Endothelial cell of umbilical vein (primary cell): ENCODE data around the gene NFATC1. TPM values are rescaled to one million over a fixed set of nuclear protein-coding genes. Genes with fewer than 3 reads are reported as not detected.

ENCODE experiments used
- BruUV-seq: library from RNA; stranded (reverse); fragments of 400-500 nt; replicated peaks from 2 replicates; lab custom pipeline; 2021; lab: Mats Ljungman, UMichigan
- CTCF ChIA-PET: fragments of 300-600, 350-600 bp; sonication (Branson Sonifier 250); formaldehyde crosslinking; loops from one replicate; lab custom pipeline; 2021; ENCODE audit warnings: antibody characterized with exemption, inconsistent platforms; lab: Charles Lee
- POLR2A ChIA-PET: fragments of 300-600, 350-600 bp; sonication (Branson Sonifier 250); formaldehyde crosslinking; loops from one replicate; lab custom pipeline; 2021; ENCODE audit warnings: antibody characterized with exemption, inconsistent platforms; lab: Charles Lee
- DNase-seq: peaks from one replicate; pipeline ENCODE4 v3.0.0-alpha.2; 2011; ENCODE audit warnings: low read depth, low spot score
- FAIRE-seq: peaks from 2 replicates; lab custom pipeline; 2011; peaks lifted over from hg19 to GRCh38; lab: Jason Lieb, UNC
- H2AFZ ChIP-seq: 2 replicates; pipeline ENCODE4 v1.6.0; 2012; ENCODE audit warnings: low read depth, low read length, control low read depth, inconsistent platforms
- H3K27ac ChIP-seq: 2 replicates; pipeline ENCODE4 v1.5.1; 2011; ENCODE audit warnings: low read depth, mild to moderate bottlenecking, control low read depth, low read length, moderate library complexity; ENCODE audit not compliant: insufficient read depth
- H3K27me3 ChIP-seq, 2 experiments: 2 replicates each; pipeline versions ENCODE4 v1.6.0 to v1.6.1; 2011; ENCODE audit warnings: low read length in 2 of 2, mixed read lengths in 1 of 2; ENCODE audit not compliant: control insufficient read depth in 2 of 2, insufficient read depth in 2 of 2
- H3K36me3 ChIP-seq, 2 experiments: 2 replicates in 1 of 2; 3 replicates in 1 of 2; pipeline ENCODE4 v1.5.1; 2011; ENCODE audit warnings: low read length in 2 of 2, mild to moderate bottlenecking in 1 of 2, moderate library complexity in 1 of 2; ENCODE audit not compliant: control insufficient read depth in 2 of 2, insufficient read depth in 2 of 2; ENCODE audit errors: extremely low read depth in 1 of 2
- H3K4me1 ChIP-seq: 3 replicates; pipeline ENCODE4 v1.5.1; 2011; ENCODE audit warnings: mild to moderate bottlenecking, low read length; ENCODE audit not compliant: control insufficient read depth, insufficient read depth; ENCODE audit errors: extremely low read depth
- H3K4me2 ChIP-seq: 2 replicates; pipeline ENCODE4 v1.6.1; 2011; ENCODE audit warnings: low read length, control low read depth, mixed read lengths; ENCODE audit not compliant: insufficient read depth
- H3K4me3 ChIP-seq, 3 experiments: fragments of 200-600 bp in 1 of 3; sonication (generic), shearing (Covaris generic) in 1 of 3; replicated peaks in 1 of 3; 2 replicates each; pipeline ENCODE4 v1.5.1; 2011 to 2016; ENCODE audit warnings: control low read depth in 3 of 3, low read length in 3 of 3, mild to moderate bottlenecking in 2 of 3, inconsistent platforms in 1 of 3, low read depth in 1 of 3, moderate library complexity in 1 of 3; ENCODE audit not compliant: insufficient read depth in 1 of 3
- H3K79me2 ChIP-seq: 2 replicates; pipeline ENCODE4 v1.6.0; 2012; ENCODE audit warnings: low read length, inconsistent platforms; ENCODE audit not compliant: control insufficient read depth, insufficient read depth
- H3K9ac ChIP-seq: replicated peaks from 2 replicates; pipeline ENCODE3; 2011; ENCODE audit warnings: low read length, control low read depth; ENCODE audit not compliant: insufficient read depth; ENCODE audit errors: extremely low read depth
- H3K9me1 ChIP-seq: replicated peaks from 3 replicates; pipeline ENCODE4 v1.6.0; 2011; ENCODE audit warnings: mild to moderate bottlenecking, low read length; ENCODE audit not compliant: control insufficient read depth, insufficient read depth; ENCODE audit errors: extremely low read depth
- H3K9me3 ChIP-seq: replicated peaks from 2 replicates; pipeline ENCODE4 v1.5.1; 2012; ENCODE audit warnings: low read length, inconsistent platforms; ENCODE audit not compliant: control insufficient read depth, insufficient read depth
- H4K20me1 ChIP-seq: replicated peaks from 2 replicates; pipeline ENCODE3; 2011; ENCODE audit warnings: mild to moderate bottlenecking, low read length; ENCODE audit not compliant: control insufficient read depth, insufficient read depth; ENCODE audit errors: extremely low read depth
- EZH2 ChIP-seq: IDR thresholded peaks from 2 replicates; pipeline ENCODE4 v1.6.1; 2012; ENCODE audit warnings: borderline replicate concordance, low read depth, mild to moderate bottlenecking, moderate library complexity, low read length, inconsistent platforms; ENCODE audit not compliant: severe bottlenecking
- FOS ChIP-seq: IDR thresholded peaks from 2 replicates; pipeline ENCODE4 v1.6.1; 2011; ENCODE audit warnings: mild to moderate bottlenecking, low read length, moderate library complexity, borderline replicate concordance; ENCODE audit not compliant: insufficient read depth
- GATA2 ChIP-seq: IDR thresholded peaks from 2 replicates; pipeline ENCODE4 v1.7.0; 2011; ENCODE audit warnings: low read depth, mild to moderate bottlenecking, moderate library complexity, mixed read lengths, low read length; ENCODE audit not compliant: insufficient read length, insufficient read depth
- JUN ChIP-seq: IDR thresholded peaks from 2 replicates; pipeline ENCODE4 v1.6.1; 2011; ENCODE audit warnings: borderline replicate concordance, low read depth; ENCODE audit not compliant: insufficient read length, insufficient read depth
- MYC ChIP-seq: IDR thresholded peaks from one replicate; pipeline ENCODE4 v1.6.1; 2011; ENCODE audit warnings: mild to moderate bottlenecking, low read depth, low read length
- POLR2A ChIP-seq: IDR thresholded peaks from 2 replicates; pipeline ENCODE4 v1.6.1; 2012; ENCODE audit warnings: low read depth, mild to moderate bottlenecking, control low read depth, low read length
- POLR2AphosphoS5 ChIP-seq: IDR thresholded peaks from 2 replicates; pipeline ENCODE4 v1.6.1; 2012; ENCODE audit warnings: low read depth, mild to moderate bottlenecking, control low read depth, low read length, moderate library complexity; ENCODE audit not compliant: insufficient read depth
- dilution Hi-C: fragments of 300-500 bp; cut with MboI; formaldehyde crosslinking; loops from one replicate; pipeline ENCODE4 v1.15.0; 2019; ENCODE audit warnings: low sequenced_read_pairs; ENCODE audit not compliant: extremely low pct_ligation_motif_present
- intact Hi-C: fragments of 100-400 bp; cut with micrococcal nuclease; formaldehyde crosslinking; loops from one replicate; pipeline ENCODE4 v1.10.0; 2022
- polyA plus RNA-seq, 4 experiments: library from polyadenylated mRNA; depleted of rRNA in 3 of 4; stranded (reverse) in 3 of 4; unstranded in 1 of 4; fragments of >200 nt; gene quantifications; 2 replicates each; pipeline versions ENCODE4 v1.2.1 to v1.2.3, GENCODE V29; 2011 to 2012; ENCODE audit warnings: missing spikeins in 1 of 4
- total RNA-seq: library from RNA; stranded (reverse); gene quantifications from 2 replicates; pipeline ENCODE4 v1.2.3, GENCODE V29; 2021
- TF ChIP-seq, protein P1 (sequence below): IDR thresholded peaks from 2 replicates; pipeline ENCODE4 v1.6.1; 2011; ENCODE audit not compliant: insufficient read depth, insufficient read length
- TF ChIP-seq, protein P2 (sequence below), 2 donors: IDR thresholded peaks; 1 replicate in 1 of 2; 2 replicates in 1 of 2; pipeline ENCODE4 v1.5.1; 2011; ENCODE audit warnings: low read length in 2 of 2, mild to moderate bottlenecking in 2 of 2, moderate library complexity in 2 of 2, control low read depth in 1 of 2, inconsistent platforms in 1 of 2, low read depth in 1 of 2; ENCODE audit not compliant: insufficient read depth in 1 of 2; ENCODE audit errors: extremely low read depth in 1 of 2

Gene NFATC1
- total and polyA plus RNA-seq, 2 donors (not counting 3 experiments of a cell fraction or from before 2014, with no cell fraction given), result 11.1 to 30.0 TPM

DNA sequence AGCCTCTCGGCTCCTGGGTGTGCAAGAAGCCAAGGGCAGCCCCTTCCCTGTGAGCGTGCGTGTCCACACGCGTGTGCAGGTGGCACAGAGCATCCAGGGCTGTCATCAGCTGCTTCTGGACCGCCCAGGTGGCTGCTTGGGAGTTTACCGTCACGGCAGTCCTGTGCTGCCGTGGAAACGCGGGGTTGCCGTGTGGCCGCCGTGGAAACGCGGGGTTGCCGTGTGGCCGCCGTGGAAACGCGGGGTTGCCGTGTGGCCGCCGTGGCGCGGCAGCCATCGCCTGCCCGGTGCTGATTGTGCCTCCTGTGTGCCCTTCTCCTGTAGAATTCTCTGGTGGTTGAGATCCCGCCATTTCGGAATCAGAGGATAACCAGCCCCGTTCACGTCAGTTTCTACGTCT lies 71.4 kb downstream of the NFATC1 start:
- no peak overlapping the region for H2AFZ ChIP-seq
- intact Hi-C loops, result no loop called here
- H3K4me2 ChIP-seq, result no peak overlapping the region
- H3K9me3 ChIP-seq, result no peaks in the 10 kb centered on the region
- H3K4me1 ChIP-seq, result peaks cover 4% of the 10 kb centered on the region
- H3K79me2 ChIP-seq, result no peaks in the 10 kb centered on the region
- H3K9ac ChIP-seq, result no peak overlapping the region
- no peak overlapping the region for H3K27ac ChIP-seq
- CTCF ChIA-PET, result no interaction called here
- no peaks in the 10 kb centered on the region for H3K27me3 ChIP-seq
- POLR2A ChIA-PET, result no interaction called here
- peaks cover 0 to 26% of the 10 kb centered on the region in 2 experiments for H3K36me3 ChIP-seq
- no peaks in the 10 kb centered on the region for H3K9me1 ChIP-seq
- TF ChIP-seq, protein P1, sequence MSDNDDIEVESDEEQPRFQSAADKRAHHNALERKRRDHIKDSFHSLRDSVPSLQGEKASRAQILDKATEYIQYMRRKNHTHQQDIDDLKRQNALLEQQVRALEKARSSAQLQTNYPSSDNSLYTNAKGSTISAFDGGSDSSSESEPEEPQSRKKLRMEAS, result no peak
- TF ChIP-seq JUN (no peak), FOS (no peak), MYC (no peak), GATA2 (no peak), EZH2 (no peak), POLR2A (no peak), POLR2AphosphoS5 (no peak)
- TF ChIP-seq, protein P2, sequence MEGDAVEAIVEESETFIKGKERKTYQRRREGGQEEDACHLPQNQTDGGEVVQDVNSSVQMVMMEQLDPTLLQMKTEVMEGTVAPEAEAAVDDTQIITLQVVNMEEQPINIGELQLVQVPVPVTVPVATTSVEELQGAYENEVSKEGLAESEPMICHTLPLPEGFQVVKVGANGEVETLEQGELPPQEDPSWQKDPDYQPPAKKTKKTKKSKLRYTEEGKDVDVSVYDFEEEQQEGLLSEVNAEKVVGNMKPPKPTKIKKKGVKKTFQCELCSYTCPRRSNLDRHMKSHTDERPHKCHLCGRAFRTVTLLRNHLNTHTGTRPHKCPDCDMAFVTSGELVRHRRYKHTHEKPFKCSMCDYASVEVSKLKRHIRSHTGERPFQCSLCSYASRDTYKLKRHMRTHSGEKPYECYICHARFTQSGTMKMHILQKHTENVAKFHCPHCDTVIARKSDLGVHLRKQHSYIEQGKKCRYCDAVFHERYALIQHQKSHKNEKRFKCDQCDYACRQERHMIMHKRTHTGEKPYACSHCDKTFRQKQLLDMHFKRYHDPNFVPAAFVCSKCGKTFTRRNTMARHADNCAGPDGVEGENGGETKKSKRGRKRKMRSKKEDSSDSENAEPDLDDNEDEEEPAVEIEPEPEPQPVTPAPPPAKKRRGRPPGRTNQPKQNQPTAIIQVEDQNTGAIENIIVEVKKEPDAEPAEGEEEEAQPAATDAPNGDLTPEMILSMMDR (IDR thresholded peaks at IDR 0.05; ENCODE audit: extremely low read depth in 1 of 2, insufficient read depth in 1 of 2, low read depth in 1 of 2, low read length in 2 of 2), result no peak
- no peaks in the 10 kb centered on the region for H4K20me1 ChIP-seq
- dilution Hi-C loops, result no loop called here
- FAIRE-seq (no peak), DNase-seq (no peak)
- BruUV-seq, result no TSS peak
- no peak overlapping the region for H3K4me3 ChIP-seq
